Activated CD4-positive, alpha-beta T cell treated with anti-CD3 and anti-CD28 coated beads, Interleukin-2, amount 10 ng/mL, durations not matched to agents 7 days and 5 days (primary cell): ENCODE data around the gene TMEM40. TPM values are rescaled to one million over a fixed set of nuclear protein-coding genes. Genes with fewer than 3 reads are reported as not detected.

Experiments used
- CTCF ChIA-PET: fragments of 350-600 bp; sonication (Branson Sonifier 250); formaldehyde crosslinking; loops from one replicate; lab custom pipeline; 2021; ENCODE audit warnings: antibody characterized with exemption; lab: Charles Lee
- POLR2A ChIA-PET: fragments of 350-600 bp; sonication (Branson Sonifier 250); formaldehyde crosslinking; loops from one replicate; lab custom pipeline; 2021; ENCODE audit warnings: antibody characterized with exemption; lab: Charles Lee
- DNase-seq: peaks from one replicate; pipeline ENCODE4 v3.0.0-alpha.2; 2020
- H3K27ac Mint-ChIP-seq: one replicate; pipeline ENCODE4 v1.8.0; 2021; ENCODE audit warnings: mild to moderate bottlenecking, moderate library complexity, mixed read lengths
- H3K27me3 Mint-ChIP-seq: one replicate; pipeline ENCODE4 v1.8.0; 2021; ENCODE audit warnings: mixed read lengths
- H3K36me3 Mint-ChIP-seq: one replicate; pipeline ENCODE4 v1.8.0; 2021; ENCODE audit warnings: low read depth, mixed read lengths
- H3K4me1 Mint-ChIP-seq: one replicate; pipeline ENCODE4 v1.8.0; 2021; ENCODE audit warnings: mixed read lengths
- H3K4me3 Mint-ChIP-seq: one replicate; pipeline ENCODE4 v1.8.0; 2021; ENCODE audit warnings: mild to moderate bottlenecking, moderate library complexity, mixed read lengths
- H3K9me3 Mint-ChIP-seq: one replicate; pipeline ENCODE4 v1.8.0; 2021; ENCODE audit warnings: mixed read lengths
- total RNA-seq, 2 experiments: library from RNA; stranded (reverse); gene quantifications; one replicate each; pipeline ENCODE4 v1.2.3, GENCODE V29; 2021

Gene TMEM40
- total RNA-seq, 2 experiments from 2014 or later = not detected

DNA sequence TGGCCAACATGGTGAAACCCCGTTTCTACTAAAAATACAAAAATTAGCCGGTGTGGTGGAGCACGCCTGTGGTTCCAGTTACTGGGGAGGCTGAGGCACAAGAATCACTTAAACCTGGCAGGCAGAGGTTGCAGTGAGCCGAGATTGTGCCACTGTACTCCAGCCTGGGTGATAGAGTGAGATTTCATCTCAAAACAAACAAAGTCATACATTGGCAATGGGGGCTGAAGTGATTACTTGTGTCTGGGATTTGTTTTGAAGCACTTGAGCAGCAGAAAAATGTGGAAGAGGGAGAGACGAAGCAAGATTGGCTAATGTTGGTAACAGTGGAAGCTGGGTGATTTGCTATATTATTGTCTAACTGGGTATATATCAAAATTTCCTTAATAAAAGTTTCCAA, 13.4 kb upstream of the TMEM40 start:
- ChIA-PET POLR2A (no interaction called here), CTCF (no interaction called here)
- Mint-ChIP-seq H3K9me3 (no peaks in the 10 kb centered on the region), H3K36me3 (no peaks in the 10 kb centered on the region), H3K4me1 (peaks cover 8% of the 10 kb centered on the region), H3K27me3 (peaks cover 2% of the 10 kb centered on the region), H3K4me3 (no peak overlapping the region), H3K27ac (no peak overlapping the region)
- no peak for DNase-seq

DNA sequence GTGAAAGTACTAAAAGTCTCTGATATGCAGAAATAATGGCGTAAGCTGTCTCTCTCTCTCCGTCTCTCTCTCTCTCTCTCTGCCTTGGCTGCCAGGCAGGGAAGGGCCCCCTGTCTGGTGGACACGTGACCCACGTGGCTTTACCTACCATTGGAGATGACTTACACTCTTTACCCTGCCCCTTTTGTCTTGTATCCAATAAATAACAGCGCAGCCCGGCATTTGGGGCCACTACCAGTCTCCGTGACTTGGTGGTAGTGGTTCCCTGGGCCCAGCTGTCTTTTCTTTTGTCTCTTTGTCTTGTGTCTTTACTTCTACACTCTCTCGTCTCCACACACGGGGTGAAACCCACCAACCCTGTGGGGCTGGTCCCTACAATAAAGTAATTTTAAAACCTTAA, 12.2 kb upstream of the TMEM40 start:
- Mint-ChIP-seq H3K27me3 (peaks cover 2% of the 10 kb centered on the region), H3K4me3 (no peak overlapping the region), H3K27ac (no peak overlapping the region), H3K4me1 (peaks cover 8% of the 10 kb centered on the region), H3K9me3 (no peaks in the 10 kb centered on the region), H3K36me3 (no peaks in the 10 kb centered on the region)
- POLR2A ChIA-PET = no interaction called here
- CTCF ChIA-PET = no interaction called here
- DNase-seq = no peak

DNA sequence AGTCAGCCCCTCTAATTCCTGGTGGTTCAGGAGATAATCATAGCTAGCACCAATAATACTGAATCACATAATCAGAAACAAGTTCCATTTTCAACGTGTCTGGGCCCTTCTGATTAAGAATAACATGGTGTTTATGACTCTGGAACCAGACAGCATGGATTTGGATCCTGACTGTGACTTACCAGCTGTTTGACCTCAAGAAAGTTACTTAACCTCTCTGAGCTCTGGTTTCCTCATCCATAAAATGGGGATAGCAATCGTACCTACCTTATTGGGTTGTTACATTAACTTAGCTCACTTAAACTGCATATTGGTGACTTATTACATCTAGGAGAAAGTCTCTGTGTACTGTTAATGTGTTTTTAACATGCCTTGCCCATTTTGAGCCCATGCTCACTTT, 10.7 kb upstream of the TMEM40 start:
- Mint-ChIP-seq H3K27me3 (peaks cover 2% of the 10 kb centered on the region), H3K27ac (no peak overlapping the region), H3K36me3 (no peaks in the 10 kb centered on the region), H3K4me1 (peaks cover 8% of the 10 kb centered on the region), H3K4me3 (no peak overlapping the region), H3K9me3 (no peaks in the 10 kb centered on the region)
- CTCF ChIA-PET = interaction anchor here (0.6 to 1.7 kb wide), 3 partner anchors 10 to 52 kb away, joined by 3 to 4 read pairs (median 3); no protein-coding TSS in a partner anchor
- DNase-seq = no peak
- POLR2A ChIA-PET = no interaction called here

DNA sequence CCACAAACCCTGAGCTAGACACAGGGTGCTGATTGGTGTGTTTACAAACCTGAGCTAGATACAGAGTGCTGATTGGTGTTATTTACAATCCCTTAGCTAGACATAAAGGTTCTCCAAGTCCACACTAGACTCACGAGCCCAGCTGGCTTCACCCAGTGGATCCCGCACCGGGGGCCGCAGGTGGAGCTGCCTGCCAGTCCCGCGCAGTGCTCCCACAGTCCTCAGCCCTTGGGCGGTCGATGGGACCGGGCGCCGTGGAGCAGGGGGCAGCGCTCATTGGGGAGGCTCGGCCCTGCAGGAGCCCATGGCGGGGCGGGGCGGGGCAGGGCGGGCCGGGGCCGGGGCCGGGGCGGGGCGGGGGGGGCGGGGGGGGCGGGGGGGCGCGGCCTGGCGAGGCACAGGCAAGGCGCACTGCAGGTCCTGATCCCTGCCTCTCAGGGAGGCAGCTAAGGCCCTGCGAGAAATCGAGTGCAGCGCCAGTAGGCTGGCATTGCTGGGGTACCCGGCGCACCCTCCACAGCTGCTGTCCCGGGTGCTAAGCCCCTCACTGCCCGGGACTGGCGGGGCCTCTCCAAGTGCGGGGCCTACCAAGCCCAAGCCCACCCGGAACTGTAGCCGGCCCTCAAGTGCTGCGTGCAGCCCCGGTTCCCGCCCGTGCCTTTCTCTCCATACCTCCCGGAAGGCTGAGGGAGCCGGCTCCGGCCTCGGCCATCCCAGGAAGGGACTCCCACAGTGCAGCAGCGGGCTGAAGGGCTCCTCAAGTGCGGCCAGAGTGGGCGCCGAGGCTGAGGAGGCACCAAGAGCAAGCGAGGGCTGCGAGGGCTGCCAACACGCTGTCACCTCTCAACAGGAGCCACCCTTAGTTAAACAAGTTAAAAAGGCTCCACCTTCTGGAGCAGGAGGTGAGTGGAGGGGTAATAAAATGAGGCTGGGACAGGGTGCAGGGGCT, 9.8 kb upstream of the TMEM40 start:
- ChIA-PET CTCF (interaction anchor here (0.6 to 1.7 kb wide), 2 partner anchors 12 to 51 kb away, joined by 3 to 4 read pairs; no protein-coding TSS in a partner anchor), POLR2A (no interaction called here)
- no peak overlapping the region for H3K4me3 Mint-ChIP-seq
- no peak overlapping the region for H3K27ac Mint-ChIP-seq
- DNase-seq = no peak
- no peaks in the 10 kb centered on the region for H3K36me3 Mint-ChIP-seq
- peaks cover 8% of the 10 kb centered on the region for H3K4me1 Mint-ChIP-seq
- no peaks in the 10 kb centered on the region for H3K9me3 Mint-ChIP-seq
- no peaks in the 10 kb centered on the region for H3K27me3 Mint-ChIP-seq

DNA sequence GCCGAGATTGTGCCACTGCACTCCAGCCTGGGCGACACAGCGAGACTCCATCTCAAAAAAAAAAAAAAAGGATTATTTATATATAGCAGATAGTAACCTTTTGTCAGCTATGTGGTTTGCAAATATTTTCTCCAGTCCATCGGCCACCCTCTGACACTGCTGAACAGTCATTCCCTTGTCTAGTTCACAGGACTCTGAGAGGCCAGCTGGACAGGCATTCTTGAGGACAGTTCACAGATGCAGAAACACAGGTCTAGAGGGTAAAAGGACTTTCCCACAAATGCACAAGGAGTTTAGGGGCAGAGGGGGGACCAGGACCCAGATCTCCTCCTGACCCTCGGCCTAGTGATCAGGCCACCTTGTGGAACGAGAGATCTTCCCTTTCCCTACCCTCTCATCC, 7.5 kb upstream of the TMEM40 start:
- Mint-ChIP-seq H3K27me3 (no peaks in the 10 kb centered on the region), H3K4me3 (no peak overlapping the region), H3K27ac (no peak overlapping the region), H3K9me3 (no peaks in the 10 kb centered on the region), H3K36me3 (no peaks in the 10 kb centered on the region), H3K4me1 (no peaks in the 10 kb centered on the region)
- ChIA-PET POLR2A (no interaction called here), CTCF (interaction anchor here (1.4 kb wide), 1 partner anchor 13 kb away, joined by 5 read pairs; no protein-coding TSS in a partner anchor)
- DNase-seq = no peak

DNA sequence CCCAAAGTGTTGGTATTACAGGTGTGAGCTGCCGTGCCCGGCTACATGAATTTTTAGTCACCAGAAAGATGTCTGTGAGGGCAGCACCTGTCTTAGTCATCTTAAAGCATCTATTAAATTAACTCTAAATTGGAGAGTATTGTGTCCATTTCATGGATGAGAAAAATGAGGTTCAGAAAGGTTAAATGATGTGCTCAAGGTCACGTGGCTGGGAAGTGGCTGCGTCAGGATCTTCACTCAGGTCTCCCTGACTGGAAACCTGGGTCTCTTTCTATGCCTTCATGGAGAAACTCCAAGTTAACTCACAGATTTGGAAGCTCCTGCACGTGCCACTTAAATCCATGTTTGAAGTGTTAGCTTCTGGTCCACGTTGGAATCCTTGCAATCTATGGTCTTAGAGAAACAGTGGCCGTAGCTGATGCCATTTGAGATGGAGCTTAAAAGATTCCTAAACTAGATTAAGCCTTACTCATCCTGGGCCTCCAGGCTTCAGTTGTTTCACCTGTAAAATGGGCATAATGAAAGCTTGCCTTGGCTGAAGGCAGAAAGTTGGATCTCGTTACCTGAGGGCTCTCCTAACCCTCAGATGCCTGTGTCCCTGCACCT, 5.2 kb upstream of the TMEM40 start:
- DNase-seq = no peak
- Mint-ChIP-seq H3K27ac (no peak overlapping the region), H3K4me1 (no peaks in the 10 kb centered on the region), H3K9me3 (no peaks in the 10 kb centered on the region), H3K27me3 (no peaks in the 10 kb centered on the region), H3K4me3 (no peak overlapping the region), H3K36me3 (no peaks in the 10 kb centered on the region)
- ChIA-PET POLR2A (no interaction called here), CTCF (interaction anchor here (0.6 to 1.6 kb wide), 4 partner anchors 12 to 628 kb away, joined by 3 to 5 read pairs (median 4); partner anchors contain the start of gene RPL32)

DNA sequence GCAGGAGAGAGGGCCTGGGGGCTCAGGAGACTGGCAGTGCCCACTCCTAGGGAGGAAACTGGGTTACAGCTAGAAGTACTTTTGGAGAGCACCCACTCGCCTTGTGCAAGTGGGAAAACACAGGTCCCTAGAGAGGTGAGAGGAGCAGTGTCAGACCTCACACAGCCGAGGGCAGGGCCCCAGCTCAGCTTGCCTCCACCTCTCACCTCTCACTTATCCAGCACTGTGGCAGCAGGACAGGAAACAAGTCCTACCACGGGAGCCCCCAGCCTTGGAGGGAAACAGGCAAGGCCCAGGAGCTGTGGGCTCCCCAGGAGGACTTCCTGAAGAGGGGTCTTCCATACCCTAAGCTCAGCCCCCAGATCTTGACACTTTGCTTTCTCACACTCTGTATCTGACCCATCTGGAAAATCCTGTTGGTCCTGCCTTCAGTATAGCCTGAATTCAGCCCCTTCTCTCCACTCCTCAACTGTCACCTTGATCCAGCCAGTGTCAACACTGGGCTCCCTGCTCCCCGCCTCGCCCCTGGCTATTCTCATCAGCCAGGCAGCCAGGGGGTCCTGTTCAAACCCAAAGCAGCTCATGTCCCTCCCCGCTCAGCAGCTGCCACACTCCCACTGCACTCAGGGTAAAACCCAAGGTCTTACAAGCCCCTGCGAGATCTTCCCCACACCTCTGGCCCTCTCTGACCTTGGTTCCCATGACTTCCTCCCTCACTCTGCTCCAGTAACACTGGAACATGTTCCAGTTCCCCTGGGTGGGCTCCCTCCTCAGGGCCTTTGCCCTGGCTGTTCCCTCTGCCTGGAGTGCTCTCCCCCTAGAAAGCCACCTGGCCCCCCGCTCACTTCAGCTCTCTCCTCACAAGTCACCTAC, 870 bp upstream of the TMEM40 start:
- ChIA-PET POLR2A (no interaction called here), CTCF (interaction anchor here (0.6 to 1.1 kb wide), 2 partner anchors 53 to 259 kb away, joined by 3 read pairs; no protein-coding TSS in a partner anchor)

DNA sequence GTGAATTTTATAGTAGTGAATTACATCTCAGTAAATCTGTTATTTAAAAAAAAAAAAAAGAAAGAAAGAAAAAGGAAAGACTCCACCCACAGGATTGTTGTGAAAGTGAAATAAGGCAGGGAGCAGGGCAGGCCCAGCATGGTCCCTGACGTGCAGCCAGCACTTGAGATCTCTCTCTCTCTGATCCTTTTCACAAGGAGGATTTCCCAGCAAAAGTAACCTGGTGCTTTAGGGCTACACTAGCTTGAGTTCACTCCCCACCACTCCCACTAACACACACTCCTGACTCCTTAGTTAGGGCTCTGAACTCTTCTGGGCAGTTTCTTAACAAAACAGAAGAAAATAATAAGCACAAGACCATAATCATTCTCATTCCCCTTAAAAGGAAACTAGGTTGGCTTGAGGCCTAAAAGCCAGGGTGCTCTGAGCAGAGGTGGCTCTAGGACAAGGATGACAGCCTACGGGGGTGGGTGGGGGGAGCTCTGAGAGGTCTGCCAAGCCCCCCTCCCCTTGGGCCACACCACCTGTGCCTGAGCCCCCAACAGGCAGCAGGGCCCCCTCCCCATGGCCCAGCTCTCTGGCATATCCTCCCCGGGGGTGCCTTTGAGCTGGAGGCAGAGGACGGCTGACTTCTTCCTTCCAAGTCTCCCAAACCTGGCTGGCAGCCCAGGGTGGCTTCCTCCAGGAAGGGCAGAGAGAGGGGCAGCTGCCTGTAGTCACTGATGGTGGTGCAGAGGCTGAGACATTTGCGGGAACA, 856 bp downstream of the TMEM40 start:
- no peak for DNase-seq
- CTCF ChIA-PET = interaction anchor here (0.7 to 1.1 kb wide), 2 partner anchors 51 to 1890 kb away, joined by 3 to 6 read pairs; no protein-coding TSS in a partner anchor
- no peak overlapping the region for H3K4me3 Mint-ChIP-seq
- H3K27ac Mint-ChIP-seq = no peak overlapping the region
- H3K9me3 Mint-ChIP-seq = no peaks in the 10 kb centered on the region
- no peaks in the 10 kb centered on the region for H3K36me3 Mint-ChIP-seq
- H3K27me3 Mint-ChIP-seq = peaks cover 3% of the 10 kb centered on the region
- POLR2A ChIA-PET = no interaction called here
- peaks cover 7% of the 10 kb centered on the region for H3K4me1 Mint-ChIP-seq

More for the DNA sequence above, 870 bp upstream of the TMEM40 start:
- Mint-ChIP-seq H3K9me3 (no peaks in the 10 kb centered on the region), H3K4me3 (no peak overlapping the region), H3K27me3 (peaks cover 3% of the 10 kb centered on the region), H3K36me3 (no peaks in the 10 kb centered on the region), H3K4me1 (peaks cover 7% of the 10 kb centered on the region), H3K27ac (no peak overlapping the region)
- DNase-seq = no peak

DNA sequence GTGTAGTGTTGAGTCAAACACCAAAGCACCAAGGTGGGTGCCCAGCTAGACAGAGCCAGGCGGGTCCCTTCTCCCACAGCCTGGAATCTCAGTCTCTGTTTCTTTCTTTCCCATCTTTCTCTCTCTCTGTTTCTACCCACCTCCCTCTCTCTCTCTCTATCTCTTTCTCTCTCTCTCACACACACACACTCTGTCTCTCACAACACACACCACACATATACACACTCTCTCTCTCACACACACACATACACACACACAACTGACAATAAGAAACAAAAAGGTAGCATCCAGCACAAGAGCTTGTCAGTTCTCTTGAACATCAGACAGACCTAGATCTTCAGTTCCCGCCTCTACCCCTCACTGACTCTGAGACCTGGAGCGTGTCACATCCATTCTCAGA, 2.4 kb downstream of the TMEM40 start:
- no peak for DNase-seq
- POLR2A ChIA-PET = no interaction called here
- CTCF ChIA-PET = interaction anchor here (0.7 to 1.6 kb wide), 2 partner anchors 37 to 262 kb away, joined by 3 to 4 read pairs; no protein-coding TSS in a partner anchor
- Mint-ChIP-seq H3K4me1 (peaks cover 7% of the 10 kb centered on the region), H3K9me3 (no peaks in the 10 kb centered on the region), H3K27me3 (peaks cover 3% of the 10 kb centered on the region), H3K36me3 (no peaks in the 10 kb centered on the region), H3K27ac (no peak overlapping the region), H3K4me3 (no peak overlapping the region)

DNA sequence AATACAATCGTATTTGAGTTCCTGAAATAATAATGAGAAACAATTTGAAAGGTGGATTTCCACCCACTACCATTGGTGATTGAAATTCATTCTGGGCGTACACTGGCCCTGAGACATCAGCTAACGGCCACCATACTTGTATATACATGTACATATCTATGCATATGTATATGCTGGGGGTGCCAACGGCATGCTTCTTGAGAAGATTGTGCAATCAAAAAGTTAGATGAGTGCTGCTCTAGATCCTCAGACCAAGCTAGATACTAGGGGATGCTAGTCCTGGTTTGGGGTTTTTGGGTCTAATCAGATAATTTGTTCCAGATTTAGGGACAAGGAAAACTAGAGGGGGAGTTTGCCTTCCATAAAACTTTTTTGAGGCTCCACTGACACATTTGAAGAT, 2.9 kb downstream of the TMEM40 start:
- Mint-ChIP-seq H3K9me3 (no peaks in the 10 kb centered on the region), H3K27me3 (peaks cover 3% of the 10 kb centered on the region), H3K4me3 (no peak overlapping the region), H3K4me1 (peaks cover 7% of the 10 kb centered on the region), H3K36me3 (no peaks in the 10 kb centered on the region), H3K27ac (no peak overlapping the region)
- ChIA-PET CTCF (interaction anchor here (1.6 kb wide), 1 partner anchor 37 kb away, joined by 3 read pairs; no protein-coding TSS in a partner anchor), POLR2A (no interaction called here)
- no peak for DNase-seq

DNA sequence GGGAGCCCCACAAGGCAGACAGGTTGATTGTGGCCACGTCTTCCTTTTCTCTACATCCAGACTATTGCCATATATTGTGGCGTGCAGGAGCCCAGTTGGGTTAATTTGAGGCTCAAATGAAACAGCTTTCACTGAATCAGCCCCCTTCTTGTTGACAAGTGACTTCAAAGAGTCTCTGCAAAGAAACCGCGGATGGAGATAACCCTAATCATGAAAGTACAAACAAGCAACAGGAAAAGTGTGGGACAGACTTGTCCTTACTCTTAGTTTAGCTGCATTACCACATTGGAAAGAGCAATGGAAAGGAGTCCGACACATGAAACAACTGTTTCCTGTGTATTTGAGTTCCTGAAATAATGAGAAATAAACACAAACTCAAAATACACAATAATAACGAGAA, 3.3 kb downstream of the TMEM40 start:
- no peak for DNase-seq
- CTCF ChIA-PET = interaction anchor here (1.6 kb wide), 1 partner anchor 36 kb away, joined by 3 read pairs; no protein-coding TSS in a partner anchor

More for the DNA sequence above, 3.3 kb downstream of the TMEM40 start:
- Mint-ChIP-seq H3K4me3 (no peak overlapping the region), H3K36me3 (no peaks in the 10 kb centered on the region), H3K27ac (no peak overlapping the region), H3K27me3 (peaks cover 3% of the 10 kb centered on the region), H3K4me1 (peaks cover 10% of the 10 kb centered on the region), H3K9me3 (no peaks in the 10 kb centered on the region)
- POLR2A ChIA-PET = no interaction called here
